Fibroblast of skin of right biceps (primary cell): ENCODE results near the gene RAX2.
"Not testable (repeated sequence)": the region's sequence is repeated elsewhere in the genome, so short reads cannot be mapped to it uniquely, and the experiment has no call there.

ENCODE experiments used
- DNase-seq: peaks from one replicate; pipeline ENCODE4 v3.0.0-alpha.2; 2013

Gene RAX2

GRCh38 chr19:3757705-3758104 is 14.3 kb downstream of the RAX2 start:
- not testable (repeated sequence) for DNase-seq

DNA sequence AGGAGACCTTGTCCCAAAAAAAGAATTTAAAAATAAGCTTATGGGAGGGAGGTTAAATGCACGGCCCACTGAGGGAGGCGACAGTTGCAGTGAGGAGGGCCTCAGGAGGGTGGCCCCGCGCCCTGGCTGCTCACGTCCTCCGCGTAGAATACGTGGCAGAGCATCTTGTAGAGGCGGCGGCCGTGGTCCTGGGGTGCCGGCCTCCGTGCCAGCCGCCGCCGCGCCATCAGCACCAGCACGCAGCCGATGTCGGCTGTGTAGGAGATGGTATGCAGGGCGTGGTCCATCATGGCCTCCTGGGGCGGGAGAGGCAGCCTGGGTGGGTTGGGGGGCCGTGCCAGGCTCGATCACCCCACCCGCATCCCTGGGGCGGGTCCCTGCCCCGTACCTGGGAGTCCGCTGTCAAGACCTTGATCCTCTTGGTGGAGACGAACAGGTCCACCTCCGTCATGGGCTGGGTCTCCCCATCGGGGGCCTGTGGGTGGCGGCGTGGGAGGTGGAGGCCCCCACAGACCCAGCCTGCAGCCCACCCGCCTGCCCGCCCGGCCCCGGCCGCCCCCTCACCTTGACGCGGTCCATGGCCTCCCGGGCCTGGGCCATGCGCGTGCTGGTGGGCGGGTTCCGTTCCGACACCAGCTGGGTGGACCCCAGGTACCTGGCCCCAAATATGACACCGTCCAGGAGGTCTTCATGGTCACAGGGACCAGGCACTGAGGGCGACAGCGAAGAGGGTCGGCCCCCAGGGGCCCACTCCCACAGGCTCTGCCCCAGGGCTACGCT is 18.2 kb downstream of the RAX2 start:
- no peak for DNase-seq

GRCh38 chr19:3752492-3752891 is 19.5 kb downstream of the RAX2 start:
- DNase-seq, result no peak

GRCh38 chr19:3751236-3751635 is 20.8 kb downstream of the RAX2 start:
- DNase-seq, result no peak

GRCh38 chr19:3750211-3750610 is 21.8 kb downstream of the RAX2 start:
- DNase-seq, result no peak

GRCh38 chr19:3748965-3749364 is 23.1 kb downstream of the RAX2 start:
- no peak for DNase-seq

GRCh38 chr19:3746371-3747056 is 25.5 kb downstream of the RAX2 start:
- no peak for DNase-seq

- no peak for DNase-seq
Measured at GRCh38 chr19:3745363-3746045, 26.5 kb downstream of the RAX2 start.

DNA sequence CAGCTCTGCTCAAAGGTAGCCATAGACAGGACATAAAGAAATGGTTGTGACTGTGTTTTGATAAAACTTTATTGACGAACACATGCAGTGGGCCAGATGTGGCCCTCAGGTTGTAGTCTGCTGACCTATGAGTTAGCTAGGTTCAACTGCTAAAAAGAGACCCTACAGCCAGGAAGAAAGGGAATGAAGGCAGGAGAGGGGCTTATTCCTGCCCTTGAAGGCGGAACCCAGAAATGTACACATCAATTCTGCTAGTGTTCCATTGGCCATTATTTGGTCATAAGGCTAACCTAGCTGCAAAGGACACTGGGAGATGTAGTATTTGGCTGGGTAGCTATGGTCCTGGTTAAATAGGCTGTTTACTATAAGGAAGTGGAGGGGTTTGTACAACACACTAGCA is 28.5 kb downstream of the RAX2 start:
- DNase-seq, result no peak

DNA sequence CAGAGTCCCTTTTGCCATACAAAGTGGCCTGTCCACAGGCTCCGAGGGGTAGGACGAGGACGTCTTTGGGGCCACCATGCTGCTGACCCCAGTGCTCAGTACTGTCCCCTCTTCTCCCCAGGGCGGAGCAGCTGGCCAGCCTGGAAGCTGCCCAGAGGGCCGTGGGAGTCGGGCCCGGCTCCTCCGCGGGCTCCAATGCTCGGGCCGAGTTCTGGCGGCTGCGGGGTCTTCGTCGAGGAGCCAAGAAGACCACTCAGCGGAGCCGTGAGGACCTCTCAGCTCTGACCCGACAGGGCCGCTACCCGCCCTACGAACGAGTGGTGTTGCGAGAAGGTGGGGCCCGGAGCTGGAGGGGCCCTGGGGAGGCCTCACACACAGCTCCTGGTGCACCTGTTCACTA is 31.6 kb downstream of the RAX2 start:
- DNase-seq, result no peak

DNA sequence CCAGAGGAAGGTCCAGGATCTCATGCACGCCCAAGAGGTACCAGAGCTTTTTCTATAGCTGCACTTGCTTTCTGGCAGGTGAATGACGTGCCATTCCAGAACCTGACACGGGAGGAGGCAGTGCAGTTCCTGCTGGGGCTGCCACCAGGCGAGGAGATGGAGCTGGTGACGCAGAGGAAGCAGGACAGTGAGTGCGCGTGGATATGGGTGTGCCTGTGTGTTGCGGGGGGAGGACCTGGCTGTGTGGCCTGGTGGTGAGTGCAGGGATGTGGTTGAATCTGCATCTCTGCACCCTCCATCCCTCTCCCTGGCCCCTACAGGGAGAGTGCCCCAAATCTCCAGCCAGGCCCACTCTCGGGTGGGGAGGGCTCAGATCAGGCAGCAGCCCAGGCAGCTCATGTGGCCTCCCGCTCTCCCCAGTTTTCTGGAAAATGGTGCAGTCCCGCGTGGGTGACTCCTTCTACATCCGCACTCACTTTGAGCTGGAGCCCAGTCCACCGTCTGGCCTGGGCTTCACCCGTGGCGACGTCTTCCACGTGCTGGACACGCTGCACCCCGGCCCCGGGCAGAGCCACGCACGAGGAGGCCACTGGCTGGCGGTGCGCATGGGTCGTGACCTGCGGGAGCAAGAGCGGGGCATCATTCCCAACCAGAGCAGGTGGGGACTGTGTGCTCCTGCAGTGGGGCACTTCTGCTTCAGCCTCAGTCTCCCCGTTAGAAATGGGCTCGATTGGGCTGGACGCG is 33.4 kb downstream of the RAX2 start:
- DNase-seq, result no peak

- DNase-seq, result no peak
Measured at GRCh38 chr19:3737487-3738205, 34.4 kb downstream of the RAX2 start.

DNA sequence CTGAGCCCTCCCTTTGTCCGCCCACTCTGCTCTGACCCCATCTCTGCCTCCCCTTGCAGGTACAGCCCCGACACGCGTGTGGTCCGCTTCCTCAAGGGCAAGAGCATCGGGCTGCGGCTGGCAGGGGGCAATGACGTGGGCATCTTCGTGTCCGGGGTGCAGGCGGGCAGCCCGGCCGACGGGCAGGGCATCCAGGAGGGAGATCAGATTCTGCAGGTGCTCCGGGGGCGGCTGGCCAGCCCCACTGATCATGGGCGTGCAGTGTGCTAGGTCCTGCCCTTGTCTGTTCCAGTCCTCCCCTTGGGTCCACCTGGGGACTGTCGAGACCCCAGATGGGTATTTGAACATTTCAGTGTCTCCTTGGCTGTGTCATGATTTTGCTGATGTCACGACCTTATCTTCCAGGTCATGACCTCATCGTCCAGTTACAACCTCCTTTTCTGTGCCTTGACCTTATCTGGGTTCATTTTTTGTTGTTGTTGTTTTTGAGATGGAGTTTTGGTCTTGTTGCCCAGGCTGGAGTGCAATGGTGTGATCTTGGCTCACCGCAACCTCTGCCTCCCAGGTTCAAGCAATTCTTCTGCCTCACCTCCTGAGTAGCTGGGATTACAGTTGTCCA is 35.8 kb downstream of the RAX2 start:
- DNase-seq, result no peak

DNA sequence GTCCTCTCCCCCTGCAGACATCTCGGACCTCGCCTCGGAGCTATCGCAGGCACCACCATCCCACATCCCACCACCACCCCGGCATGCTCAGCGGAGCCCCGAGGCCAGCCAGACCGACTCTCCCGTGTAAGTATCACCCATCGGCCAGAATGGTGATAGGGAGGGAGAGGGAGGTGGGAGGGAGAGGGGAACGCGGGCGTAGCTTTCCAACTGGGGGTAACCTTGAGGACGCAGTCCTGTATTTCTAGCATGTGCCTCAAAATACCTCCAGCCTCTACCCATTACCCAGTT is 37.8 kb downstream of the RAX2 start:
- no peak for DNase-seq

- DNase-seq, result no peak
Measured at GRCh38 chr19:3733549-3734309, 38.3 kb downstream of the RAX2 start.

DNA sequence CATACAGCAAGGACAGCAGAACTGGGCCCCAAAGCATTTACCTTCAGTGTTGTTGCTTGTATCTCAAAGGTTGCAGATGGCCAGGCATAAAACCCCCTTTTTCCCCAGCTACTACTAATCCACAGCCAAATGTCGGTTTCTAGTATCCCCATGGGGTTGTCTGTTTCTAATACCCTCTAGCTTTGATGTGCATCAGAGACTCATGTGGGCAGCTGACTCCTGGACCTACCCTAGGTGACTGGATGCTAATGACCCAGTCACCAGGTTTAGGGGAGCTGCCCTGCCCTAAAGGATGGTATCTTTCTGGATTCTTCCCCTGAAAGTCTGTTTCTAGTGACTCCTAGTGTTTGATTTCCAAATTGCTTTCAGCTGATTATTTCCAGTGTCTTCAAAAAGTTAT is 39.9 kb downstream of the RAX2 start:
- no peak for DNase-seq

DNA sequence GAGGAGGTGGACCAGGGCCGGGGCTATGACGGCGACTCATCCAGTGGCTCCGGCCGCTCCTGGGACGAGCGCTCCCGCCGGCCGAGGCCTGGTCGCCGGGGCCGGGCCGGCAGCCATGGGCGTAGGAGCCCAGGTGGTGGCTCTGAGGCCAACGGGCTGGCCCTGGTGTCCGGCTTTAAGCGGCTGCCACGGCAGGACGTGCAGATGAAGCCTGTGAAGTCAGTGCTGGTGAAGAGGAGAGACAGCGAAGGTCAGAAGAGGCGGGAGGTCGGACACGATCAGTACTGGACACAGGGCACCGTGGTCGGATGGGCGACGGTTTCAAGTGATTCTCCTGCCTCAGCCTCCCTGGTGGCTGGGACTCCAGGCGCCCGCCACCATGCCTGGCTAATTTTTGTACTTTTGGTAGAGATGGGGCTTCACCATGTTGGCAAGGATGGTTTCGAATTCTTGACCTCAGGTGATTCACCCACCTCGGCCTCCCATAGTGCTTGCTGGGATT is 41.5 kb downstream of the RAX2 start:
- no peak for DNase-seq

- no peak for DNase-seq
Measured at GRCh38 chr19:3725640-3726310, 46.3 kb downstream of the RAX2 start.

DNA sequence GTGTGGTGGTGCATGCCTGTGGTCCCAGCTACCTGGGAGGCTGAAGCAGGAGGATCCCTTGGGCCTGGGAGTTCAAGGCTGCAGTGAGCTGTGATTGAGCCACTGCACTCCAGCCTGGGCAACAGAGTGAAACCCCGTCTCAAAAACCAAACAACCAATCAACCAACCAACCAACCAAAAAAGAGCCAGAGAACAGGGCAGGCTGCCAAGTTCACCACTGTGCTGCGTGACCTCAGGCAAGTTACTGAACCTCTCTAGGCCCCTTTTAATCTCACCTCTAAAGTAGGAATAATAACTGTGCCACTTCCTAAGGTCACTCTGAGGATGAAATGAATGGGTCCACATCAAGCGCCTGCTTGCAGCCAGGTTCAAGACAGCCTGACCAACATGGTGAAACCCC is 46.9 kb downstream of the RAX2 start:
- no peak for DNase-seq

- no peak for DNase-seq
Measured at GRCh38 chr19:3723883-3724282, 48.1 kb downstream of the RAX2 start.

DNA sequence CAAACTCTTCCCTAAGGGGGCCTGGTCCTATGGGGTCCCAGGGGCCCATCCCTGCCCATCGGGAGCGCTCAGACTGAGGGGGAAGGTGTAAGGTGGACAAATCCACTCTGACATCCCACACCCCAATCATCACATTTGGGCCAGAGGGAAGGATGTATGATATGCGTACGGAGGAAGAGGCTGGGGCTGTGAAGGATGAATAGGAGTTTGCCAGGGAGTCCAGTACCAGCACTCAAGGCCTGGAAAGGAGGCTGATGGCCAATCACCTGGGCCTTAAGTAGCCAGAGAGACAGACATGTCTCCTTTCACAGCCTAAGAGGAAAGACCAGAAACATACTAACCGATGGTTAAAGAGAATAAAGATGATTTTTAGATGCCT is 48.9 kb downstream of the RAX2 start:
- no peak for DNase-seq
